ENCODE data around the gene ROGDI.

DNA sequence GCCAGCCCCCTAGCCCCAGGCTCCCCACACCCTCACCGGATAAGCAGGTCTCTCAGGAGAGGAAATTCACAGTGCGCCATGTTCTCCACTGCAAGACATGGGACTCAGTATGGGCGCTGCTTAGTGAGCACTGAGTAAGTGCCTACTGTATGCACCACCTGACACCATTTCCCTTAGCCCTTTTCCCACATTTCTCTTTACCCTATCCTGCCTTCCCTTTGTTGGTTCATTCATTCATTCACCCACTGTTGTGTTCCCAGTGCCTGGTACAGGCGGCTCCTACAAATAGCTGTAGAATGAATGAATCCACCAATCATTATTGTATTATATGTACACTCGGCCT is 24.4 kb downstream of the ROGDI start:
- TF ChIP-seq, protein P1, sequence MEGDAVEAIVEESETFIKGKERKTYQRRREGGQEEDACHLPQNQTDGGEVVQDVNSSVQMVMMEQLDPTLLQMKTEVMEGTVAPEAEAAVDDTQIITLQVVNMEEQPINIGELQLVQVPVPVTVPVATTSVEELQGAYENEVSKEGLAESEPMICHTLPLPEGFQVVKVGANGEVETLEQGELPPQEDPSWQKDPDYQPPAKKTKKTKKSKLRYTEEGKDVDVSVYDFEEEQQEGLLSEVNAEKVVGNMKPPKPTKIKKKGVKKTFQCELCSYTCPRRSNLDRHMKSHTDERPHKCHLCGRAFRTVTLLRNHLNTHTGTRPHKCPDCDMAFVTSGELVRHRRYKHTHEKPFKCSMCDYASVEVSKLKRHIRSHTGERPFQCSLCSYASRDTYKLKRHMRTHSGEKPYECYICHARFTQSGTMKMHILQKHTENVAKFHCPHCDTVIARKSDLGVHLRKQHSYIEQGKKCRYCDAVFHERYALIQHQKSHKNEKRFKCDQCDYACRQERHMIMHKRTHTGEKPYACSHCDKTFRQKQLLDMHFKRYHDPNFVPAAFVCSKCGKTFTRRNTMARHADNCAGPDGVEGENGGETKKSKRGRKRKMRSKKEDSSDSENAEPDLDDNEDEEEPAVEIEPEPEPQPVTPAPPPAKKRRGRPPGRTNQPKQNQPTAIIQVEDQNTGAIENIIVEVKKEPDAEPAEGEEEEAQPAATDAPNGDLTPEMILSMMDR (IDR thresholded peaks at IDR 0.05): no peak
- no peak for TF ChIP-seq POLR2A (IDR thresholded peaks at IDR 0.05)

Data from adrenal gland (tissue), 5 donors.